Astrocyte (in vitro differentiated cells and primary cell): ENCODE data around the gene SKAP2.

Experiments used
- EZH2 ChIP-seq: IDR thresholded peaks from 2 replicates; pipeline ENCODE4 v1.6.1; 2012; ENCODE audit warnings: mild to moderate bottlenecking, low read length, inconsistent platforms; ENCODE audit not compliant: insufficient read depth
- TF ChIP-seq, protein P1 (sequence below): IDR thresholded peaks from 2 replicates; pipeline ENCODE4 v1.5.1; 2011; ENCODE audit warnings: low read depth, mild to moderate bottlenecking, inconsistent platforms, low read length, moderate library complexity; ENCODE audit not compliant: insufficient read depth

DNA sequence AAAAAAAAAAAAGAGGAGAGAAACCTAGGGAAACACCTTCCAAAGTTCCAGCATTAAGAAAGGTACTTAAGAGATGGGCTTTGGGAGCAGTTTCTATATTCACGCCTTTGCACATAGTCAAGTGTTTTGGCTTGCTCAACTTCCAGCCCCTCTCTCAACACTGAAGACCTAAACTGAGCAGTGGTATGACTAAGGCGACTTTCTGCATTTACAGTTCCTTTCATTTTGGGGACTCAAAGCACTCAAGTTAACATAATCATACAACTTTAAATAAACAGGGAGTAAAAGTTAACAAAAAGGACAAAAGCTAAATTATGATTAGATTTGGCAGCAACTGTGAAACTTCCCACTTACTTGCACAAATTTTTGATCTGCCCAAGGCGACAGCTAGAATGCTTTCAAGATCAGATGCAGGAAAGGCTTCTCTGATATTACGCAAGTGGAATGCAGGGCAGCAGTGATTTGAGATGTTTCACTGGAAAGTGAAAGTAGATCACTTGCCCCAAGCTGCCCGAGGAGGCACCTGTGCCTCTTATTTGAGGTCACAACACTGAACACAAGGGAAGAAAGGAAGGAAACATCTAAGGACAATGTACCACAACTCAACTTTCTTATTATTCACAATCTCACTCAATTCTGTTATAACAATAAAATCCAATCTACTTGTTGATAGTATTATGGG lies 199.5 kb downstream of the SKAP2 start:
- TF ChIP-seq, protein P1, sequence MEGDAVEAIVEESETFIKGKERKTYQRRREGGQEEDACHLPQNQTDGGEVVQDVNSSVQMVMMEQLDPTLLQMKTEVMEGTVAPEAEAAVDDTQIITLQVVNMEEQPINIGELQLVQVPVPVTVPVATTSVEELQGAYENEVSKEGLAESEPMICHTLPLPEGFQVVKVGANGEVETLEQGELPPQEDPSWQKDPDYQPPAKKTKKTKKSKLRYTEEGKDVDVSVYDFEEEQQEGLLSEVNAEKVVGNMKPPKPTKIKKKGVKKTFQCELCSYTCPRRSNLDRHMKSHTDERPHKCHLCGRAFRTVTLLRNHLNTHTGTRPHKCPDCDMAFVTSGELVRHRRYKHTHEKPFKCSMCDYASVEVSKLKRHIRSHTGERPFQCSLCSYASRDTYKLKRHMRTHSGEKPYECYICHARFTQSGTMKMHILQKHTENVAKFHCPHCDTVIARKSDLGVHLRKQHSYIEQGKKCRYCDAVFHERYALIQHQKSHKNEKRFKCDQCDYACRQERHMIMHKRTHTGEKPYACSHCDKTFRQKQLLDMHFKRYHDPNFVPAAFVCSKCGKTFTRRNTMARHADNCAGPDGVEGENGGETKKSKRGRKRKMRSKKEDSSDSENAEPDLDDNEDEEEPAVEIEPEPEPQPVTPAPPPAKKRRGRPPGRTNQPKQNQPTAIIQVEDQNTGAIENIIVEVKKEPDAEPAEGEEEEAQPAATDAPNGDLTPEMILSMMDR, result no peak
- TF ChIP-seq EZH2, result no peak
